ENCODE results near the gene GABRP. TPM values are rescaled to one million over a fixed set of nuclear protein-coding genes. Genes with fewer than 3 reads are reported as not detected.

The GABRP gene
- total RNA-seq, 1 donor from 2014 or later = not detected

DNA sequence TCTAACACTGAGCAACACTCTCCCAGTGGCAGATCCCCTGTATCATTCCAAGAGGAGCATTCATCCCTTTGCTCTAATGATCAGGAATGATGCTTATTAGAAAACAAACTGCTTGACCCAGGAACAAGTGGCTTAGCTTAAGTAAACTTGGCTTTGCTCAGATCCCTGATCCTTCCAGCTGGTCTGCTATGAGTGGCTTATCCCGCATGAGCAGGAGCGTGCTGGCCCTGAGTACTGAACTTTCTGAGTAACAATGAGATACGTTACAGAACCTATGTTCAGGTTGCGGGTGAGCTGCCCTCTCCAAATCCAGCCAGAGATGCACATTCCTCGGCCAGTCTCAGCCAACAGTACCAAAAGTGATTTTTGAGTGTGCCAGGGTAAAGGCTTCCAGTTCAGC is 29.7 kb downstream of the GABRP start:
- peaks cover 11% of the 10 kb centered on the region for H3K27me3 Mint-ChIP-seq (ENCODE audit: low read depth)
- no peaks in the 10 kb centered on the region for H3K36me3 Mint-ChIP-seq (ENCODE audit: low read depth)
- TF ChIP-seq, protein P1, sequence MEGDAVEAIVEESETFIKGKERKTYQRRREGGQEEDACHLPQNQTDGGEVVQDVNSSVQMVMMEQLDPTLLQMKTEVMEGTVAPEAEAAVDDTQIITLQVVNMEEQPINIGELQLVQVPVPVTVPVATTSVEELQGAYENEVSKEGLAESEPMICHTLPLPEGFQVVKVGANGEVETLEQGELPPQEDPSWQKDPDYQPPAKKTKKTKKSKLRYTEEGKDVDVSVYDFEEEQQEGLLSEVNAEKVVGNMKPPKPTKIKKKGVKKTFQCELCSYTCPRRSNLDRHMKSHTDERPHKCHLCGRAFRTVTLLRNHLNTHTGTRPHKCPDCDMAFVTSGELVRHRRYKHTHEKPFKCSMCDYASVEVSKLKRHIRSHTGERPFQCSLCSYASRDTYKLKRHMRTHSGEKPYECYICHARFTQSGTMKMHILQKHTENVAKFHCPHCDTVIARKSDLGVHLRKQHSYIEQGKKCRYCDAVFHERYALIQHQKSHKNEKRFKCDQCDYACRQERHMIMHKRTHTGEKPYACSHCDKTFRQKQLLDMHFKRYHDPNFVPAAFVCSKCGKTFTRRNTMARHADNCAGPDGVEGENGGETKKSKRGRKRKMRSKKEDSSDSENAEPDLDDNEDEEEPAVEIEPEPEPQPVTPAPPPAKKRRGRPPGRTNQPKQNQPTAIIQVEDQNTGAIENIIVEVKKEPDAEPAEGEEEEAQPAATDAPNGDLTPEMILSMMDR (IDR thresholded peaks at IDR 0.05) = no peak
- peaks cover 8% of the 10 kb centered on the region for H3K4me1 Mint-ChIP-seq (ENCODE audit: low read depth)
- H3K9me3 Mint-ChIP-seq (ENCODE audit: low read depth) = no peaks in the 10 kb centered on the region
- H3K4me3 Mint-ChIP-seq (ENCODE audit: unreplicated experiment) = no peak overlapping the region
- DNase-seq (ENCODE audit: low spot score) = no peak
- H3K27ac Mint-ChIP-seq (ENCODE audit: unreplicated experiment) = no peak overlapping the region

DNA sequence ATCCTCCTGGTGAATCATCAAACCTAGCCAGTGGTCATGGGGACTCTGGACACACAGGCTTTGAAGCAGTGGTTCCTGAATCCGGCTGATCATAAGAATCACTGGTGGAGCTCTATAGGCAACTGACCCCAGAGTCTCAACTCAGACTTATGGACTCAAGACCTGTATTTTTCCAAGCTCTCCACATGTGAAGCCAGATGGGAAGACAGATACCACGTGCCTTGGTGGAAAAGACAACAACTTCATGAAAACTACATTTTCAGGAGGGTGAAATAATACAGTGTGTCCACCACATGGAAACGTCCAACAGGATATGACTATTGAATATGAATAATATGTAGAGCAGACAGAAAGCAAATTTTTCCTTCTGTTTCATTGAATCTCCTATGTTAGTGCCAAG is 33.7 kb downstream of the GABRP start:
- H3K27me3 Mint-ChIP-seq (ENCODE audit: low read depth) = peaks cover 5% of the 10 kb centered on the region
- no peaks in the 10 kb centered on the region for H3K36me3 Mint-ChIP-seq (ENCODE audit: low read depth)
- DNase-seq (ENCODE audit: low spot score) = no peak
- H3K4me3 Mint-ChIP-seq (ENCODE audit: unreplicated experiment) = no peak overlapping the region
- peaks cover 14% of the 10 kb centered on the region for H3K4me1 Mint-ChIP-seq (ENCODE audit: low read depth)
- no peak overlapping the region for H3K27ac Mint-ChIP-seq (ENCODE audit: unreplicated experiment)
- no peaks in the 10 kb centered on the region for H3K9me3 Mint-ChIP-seq (ENCODE audit: low read depth)
- TF ChIP-seq, protein P1 (IDR thresholded peaks at IDR 0.05) = no peak

DNA sequence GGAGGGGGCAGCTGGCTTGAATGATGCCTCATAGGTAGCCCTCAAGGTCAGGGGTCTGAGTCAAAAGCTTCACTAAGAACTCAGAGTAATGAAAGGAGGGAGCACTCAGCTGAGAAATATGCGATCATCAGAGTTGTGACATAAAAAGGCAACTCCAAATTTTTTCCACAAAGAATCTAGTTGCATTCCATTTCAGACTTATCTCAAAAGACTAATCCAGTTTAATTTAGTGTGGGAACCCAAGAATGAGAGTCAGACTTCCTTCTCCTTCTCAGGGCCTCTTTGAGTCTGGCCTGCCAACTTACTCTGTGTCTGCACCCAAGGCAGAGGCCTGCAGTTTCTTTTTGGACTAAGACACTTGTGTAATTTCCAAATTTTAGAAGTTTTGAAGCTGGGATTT is 34.7 kb downstream of the GABRP start:
- no peak overlapping the region for H3K4me3 Mint-ChIP-seq (ENCODE audit: unreplicated experiment)
- DNase-seq (ENCODE audit: low spot score) = no peak
- peaks cover 14% of the 10 kb centered on the region for H3K4me1 Mint-ChIP-seq (ENCODE audit: low read depth)
- H3K27me3 Mint-ChIP-seq (ENCODE audit: low read depth) = peaks cover 3% of the 10 kb centered on the region
- TF ChIP-seq, protein P1 (IDR thresholded peaks at IDR 0.05) = no peak
- no peaks in the 10 kb centered on the region for H3K36me3 Mint-ChIP-seq (ENCODE audit: low read depth)
- H3K27ac Mint-ChIP-seq (ENCODE audit: unreplicated experiment) = peak overlapping the region; percentile 79
- no peaks in the 10 kb centered on the region for H3K9me3 Mint-ChIP-seq (ENCODE audit: low read depth)

DNA sequence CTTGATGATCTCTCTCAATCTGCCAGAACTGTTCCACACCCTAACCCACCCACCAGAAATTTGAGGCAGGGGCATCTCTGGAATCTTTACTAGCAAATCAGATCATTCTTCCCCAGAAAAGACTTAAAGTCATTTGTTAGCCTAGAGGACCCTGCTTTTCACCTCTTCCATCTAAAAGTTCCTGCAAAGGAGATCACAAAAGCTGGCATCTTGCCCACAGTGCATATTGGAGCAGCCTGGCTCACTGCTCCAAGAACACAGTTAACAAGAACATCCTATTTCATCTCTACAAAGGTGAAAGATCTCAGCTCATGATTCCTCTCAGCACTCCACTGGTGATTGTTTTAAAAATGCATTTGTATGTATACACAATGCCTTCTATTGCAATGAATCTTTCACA is 36.3 kb downstream of the GABRP start:
- no peaks in the 10 kb centered on the region for H3K9me3 Mint-ChIP-seq (ENCODE audit: low read depth)
- no peaks in the 10 kb centered on the region for H3K36me3 Mint-ChIP-seq (ENCODE audit: low read depth)
- no peak overlapping the region for H3K27ac Mint-ChIP-seq (ENCODE audit: unreplicated experiment)
- DNase-seq (ENCODE audit: low spot score) = no peak
- peaks cover 14% of the 10 kb centered on the region for H3K4me1 Mint-ChIP-seq (ENCODE audit: low read depth)
- H3K4me3 Mint-ChIP-seq (ENCODE audit: unreplicated experiment) = no peak overlapping the region
- TF ChIP-seq, protein P1 (IDR thresholded peaks at IDR 0.05) = no peak
- H3K27me3 Mint-ChIP-seq (ENCODE audit: low read depth) = no peaks in the 10 kb centered on the region

DNA sequence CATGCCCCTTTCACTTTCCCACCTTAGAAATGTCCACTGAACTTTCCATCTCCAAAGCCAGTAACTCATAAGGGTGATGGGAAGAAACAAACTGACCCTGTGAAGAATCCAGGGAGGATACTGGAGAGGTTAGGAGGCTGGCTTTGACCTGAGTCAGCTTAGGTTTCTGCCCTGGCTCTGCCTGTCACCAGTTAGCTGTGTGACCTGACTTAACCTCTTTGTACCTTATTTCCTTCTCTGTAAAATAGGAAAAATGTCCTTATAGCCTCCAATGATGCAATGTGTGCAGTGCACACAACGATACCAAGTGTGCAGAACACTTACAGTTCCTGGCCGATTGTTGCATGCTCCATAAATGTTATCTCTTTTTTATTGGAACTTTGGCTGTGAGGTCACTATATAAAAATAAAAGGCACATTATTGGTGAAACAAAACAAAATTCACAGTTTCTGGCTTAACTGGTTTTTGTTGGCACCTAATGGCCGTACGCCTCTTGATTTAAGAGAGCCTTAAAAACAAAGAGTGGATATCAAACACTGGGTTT is 37.8 kb downstream of the GABRP start:
- Mint-ChIP-seq H3K27ac (ENCODE audit: unreplicated experiment) (no peak overlapping the region), H3K4me3 (ENCODE audit: unreplicated experiment) (no peak overlapping the region), H3K27me3 (ENCODE audit: low read depth) (peaks cover 2% of the 10 kb centered on the region), H3K9me3 (ENCODE audit: low read depth) (peaks cover 12% of the 10 kb centered on the region), H3K4me1 (ENCODE audit: low read depth) (peaks cover 14% of the 10 kb centered on the region), H3K36me3 (ENCODE audit: low read depth) (peaks cover 3% of the 10 kb centered on the region)
- no peak for DNase-seq (ENCODE audit: low spot score)
- TF ChIP-seq, protein P1 (IDR thresholded peaks at IDR 0.05) = no peak
